Measurements from ENCODE around the gene GSTM4.

Gene GSTM4

GRCh38 chr1:109624201-109625010 is 31.5 kb upstream of the GSTM4 start:
- no peak for DNase-seq (ENCODE audit: low read depth in 2 of 2)

GRCh38 chr1:109625176-109625575 is 30.7 kb upstream of the GSTM4 start:
- no peak for DNase-seq (ENCODE audit: low read depth in 2 of 2)

GRCh38 chr1:109625601-109626560 is 30.0 kb upstream of the GSTM4 start:
- no peak for DNase-seq (ENCODE audit: low read depth in 2 of 2)

DNA sequence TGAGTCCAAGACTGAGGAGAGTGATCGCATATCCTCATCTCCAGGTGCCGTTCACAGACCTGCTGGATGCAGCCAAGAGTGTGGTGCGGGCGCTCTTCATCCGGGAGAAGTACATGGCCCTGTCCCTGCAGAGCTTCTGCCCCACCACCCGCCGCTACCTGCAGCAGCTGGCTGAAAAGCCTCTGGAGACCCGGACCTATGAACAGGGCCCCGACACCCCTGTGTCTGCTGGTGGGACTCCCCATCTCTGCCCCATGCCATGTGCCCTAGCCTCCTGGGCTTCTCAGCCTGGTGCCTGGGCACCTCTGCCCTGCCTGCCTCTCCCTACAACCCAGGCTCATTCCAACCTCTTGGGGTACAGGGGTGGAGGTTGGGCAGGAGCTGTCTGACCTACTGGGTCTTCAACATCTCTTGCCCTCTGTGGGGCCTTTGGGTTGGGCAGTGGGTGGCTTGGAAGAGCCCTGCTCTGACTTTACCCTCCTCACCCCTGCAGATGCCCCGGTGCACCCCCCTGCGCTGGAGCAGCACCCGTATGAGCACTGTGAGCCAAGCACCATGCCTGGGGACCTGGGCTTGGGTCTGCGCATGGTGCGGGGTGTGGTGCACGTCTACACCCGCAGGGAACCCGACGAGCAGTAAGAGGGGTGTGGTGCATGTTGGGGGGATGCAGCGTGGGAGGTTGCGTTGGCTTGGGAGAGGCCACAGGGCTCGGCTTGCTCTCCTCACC is 29.1 kb upstream of the GSTM4 start:
- DNase-seq (ENCODE audit: low read depth in 2 of 2), result no peak

GRCh38 chr1:109627692-109628399 is 28.1 kb upstream of the GSTM4 start:
- DNase-seq (ENCODE audit: low read depth in 2 of 2), result no peak

GRCh38 chr1:109628540-109629321 is 27.2 kb upstream of the GSTM4 start:
- no peak for DNase-seq (ENCODE audit: low read depth in 2 of 2)

- DNase-seq (ENCODE audit: low read depth in 2 of 2), result no peak
These were observed 26.4 kb upstream of the GSTM4 start for GRCh38 chr1:109629372-109630030.

DNA sequence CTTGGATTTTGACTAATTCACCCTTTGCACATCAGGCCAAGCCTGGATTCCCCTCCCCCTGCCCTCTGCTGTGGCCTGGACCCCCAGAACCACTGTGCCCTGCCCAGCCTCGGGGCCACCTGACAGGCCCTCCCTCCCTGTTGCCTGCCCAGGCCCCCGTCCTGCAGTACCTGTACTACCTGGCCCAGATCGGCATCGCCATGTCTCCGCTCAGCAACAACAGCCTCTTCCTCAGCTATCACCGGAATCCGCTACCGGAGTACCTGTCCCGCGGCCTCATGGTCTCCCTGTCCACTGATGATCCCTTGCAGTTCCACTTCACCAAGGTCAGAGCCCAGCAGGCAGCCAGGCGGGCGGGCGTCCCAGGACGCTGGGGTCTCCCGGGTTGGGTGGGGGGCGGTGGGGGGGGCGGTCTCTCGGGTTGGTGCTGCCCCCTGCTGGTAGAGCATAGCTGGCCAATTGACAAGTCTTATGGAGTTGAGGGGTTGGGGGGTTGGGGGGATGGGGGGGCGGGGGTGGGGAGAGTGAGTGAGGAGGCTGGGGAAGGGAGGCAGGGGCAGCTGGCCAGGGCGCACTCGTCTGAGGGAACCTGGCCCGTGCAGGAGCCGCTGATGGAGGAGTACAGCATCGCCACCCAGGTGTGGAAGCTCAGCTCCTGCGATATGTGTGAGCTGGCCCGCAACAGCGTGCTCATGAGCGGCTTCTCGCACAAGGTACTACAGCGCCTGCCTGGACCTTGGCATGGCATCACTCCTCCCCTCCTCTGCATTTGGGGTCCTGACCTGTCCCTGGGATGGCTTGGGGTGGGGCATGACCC is 25.6 kb upstream of the GSTM4 start:
- DNase-seq (ENCODE audit: low read depth in 2 of 2), result no peak

DNA sequence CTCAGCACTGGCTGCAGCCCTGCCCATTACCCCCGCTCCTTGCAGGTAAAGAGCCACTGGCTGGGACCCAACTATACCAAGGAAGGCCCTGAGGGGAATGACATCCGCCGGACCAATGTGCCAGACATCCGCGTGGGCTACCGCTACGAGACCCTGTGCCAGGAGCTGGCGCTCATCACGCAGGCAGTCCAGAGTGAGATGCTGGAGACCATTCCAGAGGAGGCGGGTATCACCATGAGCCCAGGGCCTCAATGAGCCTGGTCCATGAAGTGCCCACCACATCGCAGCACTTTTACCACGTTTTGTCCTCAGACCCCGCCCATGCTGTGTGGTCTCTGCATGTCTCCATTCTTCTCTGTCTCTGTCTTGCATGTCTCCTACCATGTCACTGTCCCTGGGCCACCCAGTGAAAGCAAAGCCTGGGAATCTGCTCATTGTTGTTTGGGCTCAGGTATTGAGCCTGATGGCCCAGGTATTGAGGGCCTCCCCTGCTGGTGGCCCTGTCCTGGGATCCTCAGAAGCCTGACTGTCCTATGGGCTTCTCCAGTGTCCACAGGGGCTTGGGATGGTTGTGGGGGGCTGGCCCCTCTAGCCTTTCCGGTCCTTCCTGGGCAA is 24.9 kb upstream of the GSTM4 start:
- no peak for DNase-seq (ENCODE audit: low read depth in 2 of 2)

DNA sequence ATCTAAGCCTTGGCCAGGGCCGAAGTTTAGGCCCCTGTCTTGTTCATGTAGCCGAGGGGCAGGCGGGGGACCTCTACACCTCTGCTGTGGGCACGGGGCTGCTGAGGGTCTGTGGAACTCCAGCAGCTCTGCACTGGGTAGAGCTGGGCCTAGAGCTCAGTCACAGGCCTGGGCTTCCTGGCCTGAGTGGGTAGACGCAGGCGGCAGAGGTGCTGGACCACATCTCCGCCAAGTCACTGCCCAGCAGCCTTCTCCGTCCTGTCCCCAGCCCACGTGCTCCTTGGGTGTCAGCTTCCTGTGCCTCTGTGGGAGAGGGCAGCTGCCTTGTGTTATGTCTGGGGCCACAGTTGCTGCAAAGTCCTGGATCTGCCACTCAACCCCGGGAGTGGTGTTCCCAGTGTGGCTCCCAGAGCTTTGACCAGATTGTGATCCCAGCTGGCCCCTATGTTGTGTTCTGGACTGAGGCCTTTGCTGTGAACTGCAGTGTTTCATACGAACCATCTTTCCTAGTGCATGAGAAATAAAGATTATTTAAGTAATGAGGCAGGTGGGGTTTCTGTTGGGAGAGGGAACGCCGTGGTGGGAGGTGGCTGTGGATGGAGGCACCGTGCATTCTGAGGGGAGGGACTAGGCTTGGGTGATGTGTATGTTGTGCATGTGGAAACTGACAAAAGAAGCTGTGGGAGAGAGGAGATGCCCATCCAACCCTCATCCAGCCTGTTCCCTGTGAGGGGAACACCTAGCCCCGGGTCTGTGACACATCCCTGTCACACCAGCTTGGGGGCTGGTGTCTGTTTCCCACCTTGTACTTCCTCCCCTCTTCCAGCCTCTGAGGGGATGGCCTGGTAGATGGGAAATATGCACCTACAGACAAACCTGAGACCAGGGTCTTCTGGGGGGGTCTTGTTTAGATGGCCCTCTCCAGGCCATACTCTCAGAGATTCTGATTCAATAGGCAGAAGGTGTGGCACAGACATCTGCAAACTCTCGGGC is 24.1 kb upstream of the GSTM4 start:
- DNase-seq (ENCODE audit: low read depth in 2 of 2), result no peak

- no peak for DNase-seq (ENCODE audit: low read depth in 2 of 2)
These were observed 23.1 kb upstream of the GSTM4 start for GRCh38 chr1:109632671-109633346.

DNA sequence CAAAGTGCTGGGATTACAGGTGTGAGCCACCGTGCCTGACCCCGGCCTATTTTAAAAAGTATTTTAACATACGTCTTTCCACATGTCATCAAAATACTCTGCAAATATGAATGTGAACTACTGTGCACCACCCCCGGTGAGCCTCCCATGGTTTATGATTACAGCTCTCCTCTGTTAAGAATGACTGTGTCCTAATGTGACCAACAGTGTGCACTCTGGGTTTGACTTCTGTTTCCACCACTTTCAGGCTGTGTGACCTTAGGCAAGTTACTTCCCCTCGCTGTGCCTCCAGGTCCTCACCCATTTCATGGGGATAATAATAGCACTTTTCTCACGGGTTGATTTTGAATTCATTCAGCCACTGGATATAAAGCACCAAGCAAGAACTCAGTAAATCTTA is 21.6 kb upstream of the GSTM4 start:
- no peak for DNase-seq (ENCODE audit: low read depth in 2 of 2)

GRCh38 chr1:109634771-109635750 is 20.8 kb upstream of the GSTM4 start:
- DNase-seq (ENCODE audit: low read depth in 2 of 2), result no peak

- no peak for DNase-seq (ENCODE audit: low read depth in 2 of 2)
These were observed 20.1 kb upstream of the GSTM4 start for GRCh38 chr1:109635862-109636200.

DNA sequence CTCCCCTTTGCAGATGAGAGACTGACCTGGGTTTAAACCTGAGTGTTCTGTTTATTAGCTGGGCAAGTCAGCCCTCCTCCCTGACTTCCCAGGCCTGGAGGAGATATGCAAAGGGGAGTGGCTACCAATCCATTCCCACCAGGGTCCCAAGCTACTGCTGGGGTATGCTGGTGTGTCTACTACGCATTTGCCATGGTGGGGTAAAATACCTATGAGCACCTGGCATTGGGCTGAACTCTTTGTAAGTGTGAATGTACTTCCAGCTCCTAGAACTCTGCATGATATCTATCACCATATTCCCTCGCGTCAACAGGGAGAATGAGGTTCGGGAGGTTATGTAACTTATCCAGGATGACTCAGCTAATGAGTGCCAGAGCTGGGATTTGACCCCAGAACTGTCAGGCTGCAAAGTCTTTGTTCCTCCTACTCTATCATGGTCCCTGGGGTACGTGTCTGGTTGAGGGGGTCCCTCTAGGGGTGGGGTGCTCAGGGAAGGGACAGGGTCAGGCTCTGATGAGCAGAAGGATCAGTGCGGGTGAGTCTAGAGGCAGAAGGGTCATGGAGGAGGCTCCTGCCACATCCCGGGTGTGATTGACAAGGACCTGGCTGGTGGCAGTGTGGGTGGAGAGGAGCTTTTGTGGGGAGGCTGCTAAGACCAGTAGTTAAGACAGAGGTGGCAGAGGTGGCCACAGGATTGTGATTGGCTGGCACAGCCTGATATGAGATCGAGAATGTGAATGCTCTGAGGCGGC is 19.5 kb upstream of the GSTM4 start:
- no peak for DNase-seq (ENCODE audit: low read depth in 2 of 2)

Measured in activated CD8-positive, alpha-beta memory T cell treated with anti-CD3 and anti-CD28 coated beads for 4 hours (primary cell).